GM18508 (cell line): ENCODE measurements around the gene FTH1.

Source experiments
- ATAC-seq: cut with Tn5 transposase; IDR thresholded peaks from one replicate; pipeline ENCODE4 v1.9.1; 2021; ENCODE audit warnings: moderate number of reproducible peaks; ENCODE audit not compliant: insufficient read depth, unreplicated experiment

FTH1 gene

GRCh38 chr11:61918938-61919704, 48.3 kb downstream of the FTH1 start:
- no peak for ATAC-seq

GRCh38 chr11:61918251-61918937, 49.0 kb downstream of the FTH1 start:
- ATAC-seq = no peak

GRCh38 chr11:61917334-61918109, 49.9 kb downstream of the FTH1 start, which contains the start of gene RAB3IL1:
RAB3IL1 (minus strand) TSS chr11:61917566; CDS start chr11:61917367, 199 bp downstream.
- ATAC-seq = no peak

GRCh38 chr11:61916737-61917333, 50.6 kb downstream of the FTH1 start:
- ATAC-seq = no peak

- ATAC-seq = no peak
Observed at GRCh38 chr11:61914471-61915171, 52.8 kb downstream of the FTH1 start.
